Thyroid gland (tissue), 4 donors: ENCODE results near the gene PLCB4. TPM values are rescaled to one million over a fixed set of nuclear protein-coding genes. Genes with fewer than 3 reads are reported as not detected.

ENCODE experiments used
- DNase-seq, 2 donors: peaks; one replicate each; pipeline ENCODE4 v3.0.0-alpha.2; 2019
- H3K27ac ChIP-seq, 3 donors: fragments of 200-600 bp; sonication (generic); 1 replicate in 2 of 3; 2 replicates in 1 of 3; pipeline ENCODE4 v1.5.1; 2016 to 2019; ENCODE audit warnings: mild to moderate bottlenecking in 1 of 3, moderate library complexity in 1 of 3
- H3K27me3 ChIP-seq: fragments of 200-600 bp; sonication (generic); one replicate; pipeline ENCODE4 v1.5.1; 2019
- H3K36me3 ChIP-seq, 2 donors: fragments of 200-600 bp; sonication (generic); one replicate each; pipeline ENCODE4 v1.5.1; 2016 to 2019
- H3K4me1 ChIP-seq, 2 donors: fragments of 200-600 bp; sonication (generic); one replicate each; pipeline ENCODE4 v1.5.1; 2017 to 2019
- H3K4me3 ChIP-seq, 3 donors: fragments of 200-600 bp; sonication (generic); replicated peaks in 1 of 3; 1 replicate in 2 of 3; 2 replicates in 1 of 3; pipeline ENCODE4 v1.5.1; 2016; ENCODE audit warnings: mild to moderate bottlenecking in 1 of 3
- H3K9me3 ChIP-seq: fragments of 200-600 bp; sonication (generic); one replicate; pipeline ENCODE4 v1.5.1; 2017
- CTCF ChIP-seq, 6 experiments: fragments of 200-600 bp in 3 of 6; fragments of 450-650 bp in 3 of 6; sonication (generic) in 3 of 6; IDR thresholded peaks; one replicate each; pipeline ENCODE4 v1.5.1; 2016 to 2019; ENCODE audit warnings: antibody characterized with exemption in 6 of 6, mild to moderate bottlenecking in 2 of 6, inconsistent platforms in 1 of 6, moderate library complexity in 1 of 6
- POLR2A ChIP-seq, 2 donors: fragments of 450-650 bp; IDR thresholded peaks; one replicate each; pipeline ENCODE4 v1.6.1; 2017; ENCODE audit warnings: antibody characterized with exemption in 2 of 2, mild to moderate bottlenecking in 2 of 2, moderate library complexity in 1 of 2
- WGBS, 2 donors: methylation state at CpG; one replicate each; pipeline ENCODE4 v1.1.5; 2017; 5-methylcytosine and 5-hydroxymethylcytosine counted together
- intact Hi-C: fragments of 100-400 bp; cut with DNase I; formaldehyde crosslinking; loops from one replicate; pipeline ENCODE4 v1.15.1; 2023
- total RNA-seq, 4 donors: library from RNA; depleted of rRNA; stranded (reverse); fragments of >200 nt; gene quantifications; one replicate each; pipeline ENCODE4 v1.2.3, GENCODE V29; 2016

Gene PLCB4
- total RNA-seq, 4 donors from 2014 or later: 50.9 to 77.9 (median 67.9) TPM

- Histone ChIP-seq H3K9me3 (no peaks in the 10 kb centered on the region), H3K27me3 (no peaks in the 10 kb centered on the region), H3K4me1 (peaks cover 0 to 17% of the 10 kb centered on the region in 2 donors), H3K4me3 (no peak overlapping the region), H3K36me3 (no peaks in the 10 kb centered on the region), H3K27ac (no peak overlapping the region)
- 96 to 98% methylated on average over 4 of the region's 4 CpGs for WGBS, 2 donors
- intact Hi-C loops: no loop called here
- DNase-seq: no peak
- no peak for TF ChIP-seq POLR2A (IDR thresholded peaks at IDR 0.05)
- no peak for TF ChIP-seq CTCF (IDR thresholded peaks at IDR 0.05)
These were observed 261.3 kb downstream of the PLCB4 start for GRCh38 chr20:9330151-9330550.

- Histone ChIP-seq H3K27ac (no peak overlapping the region), H3K36me3 (no peaks in the 10 kb centered on the region), H3K27me3 (no peaks in the 10 kb centered on the region), H3K4me3 (no peak overlapping the region), H3K9me3 (no peaks in the 10 kb centered on the region), H3K4me1 (peaks cover 0 to 17% of the 10 kb centered on the region in 2 donors)
- WGBS, 2 donors: 75 to 91% methylated on average over 2 of the region's 2 CpGs
- no peak for DNase-seq
- intact Hi-C loops: no loop called here
- TF ChIP-seq POLR2A (IDR thresholded peaks at IDR 0.05) (no peak), CTCF (IDR thresholded peaks at IDR 0.05) (no peak)
These were observed 263.0 kb downstream of the PLCB4 start for GRCh38 chr20:9331707-9332435.

GRCh38 chr20:9332791-9333479 is 264.0 kb downstream of the PLCB4 start:
- 37 to 49% methylated on average over 3 of the region's 3 CpGs for WGBS, 2 donors
- peaks cover 0 to 17% of the 10 kb centered on the region in 2 donors for H3K4me1 ChIP-seq
- intact Hi-C loops: no loop called here
- TF ChIP-seq POLR2A (IDR thresholded peaks at IDR 0.05) (no peak), CTCF (IDR thresholded peaks at IDR 0.05) (no peak)
- no peaks in the 10 kb centered on the region for H3K9me3 ChIP-seq
- no peak overlapping the region for H3K27ac ChIP-seq
- no peaks in the 10 kb centered on the region for H3K36me3 ChIP-seq
- no peak overlapping the region for H3K4me3 ChIP-seq
- H3K27me3 ChIP-seq: no peaks in the 10 kb centered on the region
- no peak for DNase-seq

- intact Hi-C loops: no loop called here
- no peak for TF ChIP-seq POLR2A (IDR thresholded peaks at IDR 0.05)
- TF ChIP-seq CTCF (IDR thresholded peaks at IDR 0.05): no peak
- WGBS, 2 donors: 96 to 97% methylated on average over 3 of the region's 3 CpGs
These were observed 266.0 kb downstream of the PLCB4 start for GRCh38 chr20:9334866-9335265.

GRCh38 chr20:9338101-9338500 is 269.2 kb downstream of the PLCB4 start:
- no peaks in the 10 kb centered on the region for H3K27me3 ChIP-seq
- no peak overlapping the region for H3K27ac ChIP-seq
- H3K9me3 ChIP-seq: no peaks in the 10 kb centered on the region
- intact Hi-C loops: no loop called here
- H3K36me3 ChIP-seq: no peaks in the 10 kb centered on the region
- H3K4me3 ChIP-seq: no peak overlapping the region
- H3K4me1 ChIP-seq: no peaks in the 10 kb centered on the region
- DNase-seq: no peak
- TF ChIP-seq POLR2A (IDR thresholded peaks at IDR 0.05) (no peak), CTCF (IDR thresholded peaks at IDR 0.05) (no peak)

More at GRCh38 chr20:9334866-9335265, 266.0 kb downstream of the PLCB4 start:
- Histone ChIP-seq H3K27ac (no peak overlapping the region), H3K36me3 (no peaks in the 10 kb centered on the region), H3K9me3 (no peaks in the 10 kb centered on the region), H3K4me1 (peaks cover 0 to 17% of the 10 kb centered on the region in 2 donors), H3K4me3 (no peak overlapping the region), H3K27me3 (no peaks in the 10 kb centered on the region)
- DNase-seq: no peak
